Left ventricle myocardium inferior (tissue), 1 donor: ENCODE measurements around the gene METTL6. TPM values are rescaled to one million over a fixed set of nuclear protein-coding genes. Genes with fewer than 3 reads are reported as not detected.

ENCODE experiments used
- DNase-seq: peaks from one replicate; pipeline ENCODE4 v3.0.0-alpha.2; 2020
- H3K27ac ChIP-seq: fragments of 200-600 bp; replicated peaks from 2 replicates; pipeline ENCODE4 v1.8.0; 2021
- H3K27me3 ChIP-seq: fragments of 200-600 bp; 2 replicates; pipeline ENCODE4 v1.8.0; 2021; ENCODE audit warnings: low read depth
- H3K36me3 ChIP-seq: fragments of 200-600 bp; 2 replicates; pipeline ENCODE4 v1.8.0; 2021
- H3K4me1 ChIP-seq: fragments of 200-600 bp; 2 replicates; pipeline ENCODE4 v1.8.0; 2021
- H3K4me3 ChIP-seq: fragments of 200-600 bp; 2 replicates; pipeline ENCODE4 v1.8.0; 2021; ENCODE audit warnings: mild to moderate bottlenecking, moderate library complexity
- H3K9me3 ChIP-seq: fragments of 200-600 bp; replicated peaks from 2 replicates; pipeline ENCODE4 v1.8.0; 2021
- intact Hi-C: fragments of 100-400 bp; cut with micrococcal nuclease; formaldehyde crosslinking; loops from one replicate; pipeline ENCODE4 v1.11.0; 2022
- total RNA-seq: library from RNA; stranded (reverse); fragmentation: NEBNext Ultra II Directional; extraction: Animal tissue kit (Norgen Biotek cat#: 25700); gene quantifications from one replicate; pipeline ENCODE4 v1.2.1, GENCODE V29; 2021
- TF ChIP-seq, protein P1 (sequence below): fragments of 200-600 bp; IDR thresholded peaks from 2 replicates; pipeline ENCODE4 v1.8.0; 2021; ENCODE audit warnings: antibody characterized with exemption, mild to moderate bottlenecking, borderline replicate concordance
- donor health status: DM: no; HTN: yes; CAD: no; lungs with severe emphysema.

METTL6 gene
- total RNA-seq, 1 donor from 2014 or later: 11.3 TPM

DNA sequence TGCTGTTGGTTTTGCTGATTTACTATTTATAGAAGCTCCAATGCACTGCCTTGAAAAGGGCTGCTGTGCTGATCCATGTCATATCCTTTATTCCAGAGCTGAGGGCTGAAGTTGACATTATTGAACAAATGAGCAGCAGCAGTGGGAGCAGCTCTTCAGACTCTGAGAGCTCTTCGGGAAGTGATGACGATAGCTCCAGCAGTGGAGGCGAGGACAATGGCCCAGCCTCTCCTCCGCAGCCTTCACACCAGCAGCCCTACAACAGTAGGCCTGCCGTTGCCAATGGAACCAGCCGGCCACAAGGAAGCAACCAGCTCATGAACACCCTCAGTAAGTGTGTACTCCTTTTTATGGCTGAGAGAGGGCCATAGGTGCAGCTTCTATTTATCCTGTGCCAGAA, 8.9 kb upstream of the METTL6 start:
- no peak overlapping the region for H3K27ac ChIP-seq
- DNase-seq: no peak
- H3K4me3 ChIP-seq: no peak overlapping the region
- peaks cover 96% of the 10 kb centered on the region for H3K36me3 ChIP-seq
- no peaks in the 10 kb centered on the region for H3K27me3 ChIP-seq
- intact Hi-C loops: loop anchor here (10.0 kb wide), 1 partner anchor 139 kb away; no protein-coding TSS in a partner anchor
- H3K4me1 ChIP-seq: peaks cover 39% of the 10 kb centered on the region
- TF ChIP-seq, protein P1, sequence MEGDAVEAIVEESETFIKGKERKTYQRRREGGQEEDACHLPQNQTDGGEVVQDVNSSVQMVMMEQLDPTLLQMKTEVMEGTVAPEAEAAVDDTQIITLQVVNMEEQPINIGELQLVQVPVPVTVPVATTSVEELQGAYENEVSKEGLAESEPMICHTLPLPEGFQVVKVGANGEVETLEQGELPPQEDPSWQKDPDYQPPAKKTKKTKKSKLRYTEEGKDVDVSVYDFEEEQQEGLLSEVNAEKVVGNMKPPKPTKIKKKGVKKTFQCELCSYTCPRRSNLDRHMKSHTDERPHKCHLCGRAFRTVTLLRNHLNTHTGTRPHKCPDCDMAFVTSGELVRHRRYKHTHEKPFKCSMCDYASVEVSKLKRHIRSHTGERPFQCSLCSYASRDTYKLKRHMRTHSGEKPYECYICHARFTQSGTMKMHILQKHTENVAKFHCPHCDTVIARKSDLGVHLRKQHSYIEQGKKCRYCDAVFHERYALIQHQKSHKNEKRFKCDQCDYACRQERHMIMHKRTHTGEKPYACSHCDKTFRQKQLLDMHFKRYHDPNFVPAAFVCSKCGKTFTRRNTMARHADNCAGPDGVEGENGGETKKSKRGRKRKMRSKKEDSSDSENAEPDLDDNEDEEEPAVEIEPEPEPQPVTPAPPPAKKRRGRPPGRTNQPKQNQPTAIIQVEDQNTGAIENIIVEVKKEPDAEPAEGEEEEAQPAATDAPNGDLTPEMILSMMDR: no peak
- no peaks in the 10 kb centered on the region for H3K9me3 ChIP-seq

DNA sequence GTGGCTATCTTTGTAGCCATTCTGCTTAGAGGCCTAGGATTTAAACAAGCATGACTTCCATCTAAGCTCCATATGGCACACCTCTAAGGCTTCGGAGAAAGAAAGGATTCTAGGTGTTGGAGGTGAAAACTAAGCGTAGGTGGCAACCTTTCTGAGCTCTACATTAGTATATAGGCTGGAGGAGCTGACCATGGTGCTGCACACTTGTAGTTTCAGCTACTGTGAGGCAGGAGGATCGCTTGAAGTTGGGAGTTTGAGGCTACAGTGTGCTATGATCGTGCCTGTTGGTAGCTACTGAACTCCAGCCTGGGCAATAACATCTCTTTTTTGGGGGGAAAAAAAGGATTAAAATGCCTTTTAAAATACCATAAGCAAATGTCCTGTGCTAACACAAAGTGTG, 7.4 kb upstream of the METTL6 start:
- Histone ChIP-seq H3K27me3 (no peaks in the 10 kb centered on the region), H3K36me3 (peaks cover 87% of the 10 kb centered on the region), H3K4me1 (peaks cover 44% of the 10 kb centered on the region), H3K27ac (no peak overlapping the region), H3K9me3 (no peaks in the 10 kb centered on the region), H3K4me3 (no peak overlapping the region)
- TF ChIP-seq, protein P1: no peak
- DNase-seq: no peak
- intact Hi-C loops: loop anchor here (10.0 kb wide), 1 partner anchor 140 kb away; no protein-coding TSS in a partner anchor

DNA sequence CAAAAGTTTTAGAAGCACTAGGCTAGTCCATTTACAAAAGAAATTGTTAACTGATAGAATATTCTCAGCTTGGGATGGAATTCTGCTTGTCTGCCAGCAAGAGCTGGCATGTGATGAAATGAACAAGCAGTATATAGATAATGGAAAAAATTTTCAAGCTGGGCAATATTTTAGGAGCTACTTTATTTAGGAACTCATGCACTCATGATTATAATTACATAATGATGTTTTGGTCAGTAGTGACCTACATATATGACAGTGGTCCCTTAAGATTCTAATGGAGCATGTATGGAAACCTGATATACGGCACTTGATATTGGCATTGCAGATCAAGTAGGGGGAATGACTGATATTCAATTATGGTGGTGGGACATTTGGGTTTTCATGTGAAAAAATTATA, 6.2 kb upstream of the METTL6 start:
- Histone ChIP-seq H3K27ac (no peak overlapping the region), H3K36me3 (peaks cover 74% of the 10 kb centered on the region), H3K9me3 (no peaks in the 10 kb centered on the region), H3K4me1 (peaks cover 56% of the 10 kb centered on the region), H3K4me3 (no peak overlapping the region), H3K27me3 (no peaks in the 10 kb centered on the region)
- TF ChIP-seq, protein P1: no peak
- no peak for DNase-seq
- intact Hi-C loops: loop anchor here (10.0 kb wide), 1 partner anchor 141 kb away; no protein-coding TSS in a partner anchor

DNA sequence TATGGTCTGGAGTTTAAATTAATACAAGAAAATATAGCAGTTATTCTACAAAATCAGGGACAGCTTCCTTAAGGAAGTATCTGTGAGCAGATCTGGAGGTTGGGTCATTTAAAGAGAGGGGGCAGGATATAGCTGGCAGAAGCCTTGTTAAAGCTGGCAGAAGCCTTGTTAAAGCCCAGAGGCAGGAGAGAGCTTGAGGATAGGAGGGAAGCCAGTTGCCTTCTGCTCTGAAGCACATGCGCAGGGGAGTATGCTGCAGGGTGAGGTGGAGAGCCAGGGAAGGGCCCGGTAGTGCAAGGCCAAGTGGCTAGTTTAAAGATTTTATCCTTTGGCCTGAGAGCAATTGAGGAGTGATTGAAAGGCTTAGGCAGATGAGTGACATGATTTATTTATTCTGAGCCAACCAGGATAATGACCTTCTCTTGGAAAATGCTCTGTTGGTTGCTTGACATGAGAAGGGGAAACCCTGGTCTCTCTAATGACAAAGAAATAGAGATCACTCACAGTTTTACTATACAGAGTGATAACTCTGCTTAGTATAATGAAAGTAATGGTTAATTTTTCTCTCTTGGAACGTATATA, 4.0 kb upstream of the METTL6 start:
- intact Hi-C loops: loop anchor here (10.0 kb wide), 1 partner anchor 143 kb away; no protein-coding TSS in a partner anchor

DNA sequence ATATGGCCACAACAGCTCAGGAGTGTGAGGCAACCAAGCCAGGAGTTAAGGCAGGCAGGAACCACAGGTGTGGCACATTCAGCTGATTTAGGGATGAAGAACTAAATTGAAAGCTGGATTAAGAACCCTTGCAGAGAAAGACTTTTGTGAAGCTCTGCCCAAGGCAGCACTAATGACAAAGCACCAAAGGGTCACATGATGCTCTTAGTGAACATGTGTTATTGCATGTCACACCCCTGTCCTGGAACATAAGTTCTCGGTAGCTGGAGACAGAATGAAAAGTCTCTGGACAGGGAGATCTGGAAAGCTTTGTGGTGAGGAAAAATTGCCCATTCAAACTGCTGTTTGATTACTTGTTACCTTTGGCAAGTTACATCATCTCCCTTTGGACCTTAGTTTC, 3.3 kb upstream of the METTL6 start:
- peaks cover 45% of the 10 kb centered on the region for H3K36me3 ChIP-seq
- H3K4me3 ChIP-seq: no peak overlapping the region
- TF ChIP-seq, protein P1: no peak
- no peak overlapping the region for H3K27ac ChIP-seq
- H3K4me1 ChIP-seq: peaks cover 85% of the 10 kb centered on the region
- DNase-seq: no peak
- intact Hi-C loops: loop anchor here (10.0 kb wide), 1 partner anchor 144 kb away; no protein-coding TSS in a partner anchor
- no peaks in the 10 kb centered on the region for H3K9me3 ChIP-seq
- H3K27me3 ChIP-seq: no peaks in the 10 kb centered on the region

More for the DNA sequence above, 4.0 kb upstream of the METTL6 start:
- Histone ChIP-seq H3K27me3 (no peaks in the 10 kb centered on the region), H3K27ac (no peak overlapping the region), H3K9me3 (no peaks in the 10 kb centered on the region), H3K4me1 (peaks cover 78% of the 10 kb centered on the region), H3K4me3 (no peak overlapping the region), H3K36me3 (peaks cover 53% of the 10 kb centered on the region)
- DNase-seq: no peak
- TF ChIP-seq, protein P1: no peak
